ENCODE results near the gene KCNJ8. TPM values are rescaled to one million over a fixed set of nuclear protein-coding genes. Genes with fewer than 3 reads are reported as not detected.

The KCNJ8 gene
- total RNA-seq, 1 experiment from 2014 or later: not detected

DNA sequence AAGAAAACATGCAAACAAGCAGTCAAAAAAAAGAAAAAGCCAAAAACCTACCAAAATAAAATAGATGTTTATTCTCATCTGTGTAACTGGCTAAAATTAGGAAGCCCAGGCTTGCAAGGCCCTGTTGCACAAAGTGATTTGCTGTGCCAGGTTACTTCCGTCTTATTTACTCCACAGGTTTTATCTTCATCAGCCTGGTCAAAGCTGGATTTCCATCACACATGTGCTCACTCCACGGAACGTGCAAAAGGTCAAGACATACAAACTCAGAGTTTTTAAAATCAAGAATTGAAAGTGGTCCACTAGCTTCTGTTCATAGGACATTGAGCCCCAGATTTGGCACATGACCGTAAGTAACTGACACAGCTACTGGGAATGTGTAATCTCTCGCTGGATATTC, 14.8 kb downstream of the KCNJ8 start:
- no peak for DNase-seq (ENCODE audit: low read depth, low spot score)
- no peak for TF ChIP-seq TCF7L2 (IDR thresholded peaks at IDR 0.05; ENCODE audit: low read depth, low read length)
- TF ChIP-seq, protein P1, sequence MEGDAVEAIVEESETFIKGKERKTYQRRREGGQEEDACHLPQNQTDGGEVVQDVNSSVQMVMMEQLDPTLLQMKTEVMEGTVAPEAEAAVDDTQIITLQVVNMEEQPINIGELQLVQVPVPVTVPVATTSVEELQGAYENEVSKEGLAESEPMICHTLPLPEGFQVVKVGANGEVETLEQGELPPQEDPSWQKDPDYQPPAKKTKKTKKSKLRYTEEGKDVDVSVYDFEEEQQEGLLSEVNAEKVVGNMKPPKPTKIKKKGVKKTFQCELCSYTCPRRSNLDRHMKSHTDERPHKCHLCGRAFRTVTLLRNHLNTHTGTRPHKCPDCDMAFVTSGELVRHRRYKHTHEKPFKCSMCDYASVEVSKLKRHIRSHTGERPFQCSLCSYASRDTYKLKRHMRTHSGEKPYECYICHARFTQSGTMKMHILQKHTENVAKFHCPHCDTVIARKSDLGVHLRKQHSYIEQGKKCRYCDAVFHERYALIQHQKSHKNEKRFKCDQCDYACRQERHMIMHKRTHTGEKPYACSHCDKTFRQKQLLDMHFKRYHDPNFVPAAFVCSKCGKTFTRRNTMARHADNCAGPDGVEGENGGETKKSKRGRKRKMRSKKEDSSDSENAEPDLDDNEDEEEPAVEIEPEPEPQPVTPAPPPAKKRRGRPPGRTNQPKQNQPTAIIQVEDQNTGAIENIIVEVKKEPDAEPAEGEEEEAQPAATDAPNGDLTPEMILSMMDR (IDR thresholded peaks at IDR 0.05): no peak
- TF ChIP-seq POLR2AphosphoS5 (IDR thresholded peaks at IDR 0.05; ENCODE audit: low read depth, low read length): no peak
- TF ChIP-seq, protein P2, sequence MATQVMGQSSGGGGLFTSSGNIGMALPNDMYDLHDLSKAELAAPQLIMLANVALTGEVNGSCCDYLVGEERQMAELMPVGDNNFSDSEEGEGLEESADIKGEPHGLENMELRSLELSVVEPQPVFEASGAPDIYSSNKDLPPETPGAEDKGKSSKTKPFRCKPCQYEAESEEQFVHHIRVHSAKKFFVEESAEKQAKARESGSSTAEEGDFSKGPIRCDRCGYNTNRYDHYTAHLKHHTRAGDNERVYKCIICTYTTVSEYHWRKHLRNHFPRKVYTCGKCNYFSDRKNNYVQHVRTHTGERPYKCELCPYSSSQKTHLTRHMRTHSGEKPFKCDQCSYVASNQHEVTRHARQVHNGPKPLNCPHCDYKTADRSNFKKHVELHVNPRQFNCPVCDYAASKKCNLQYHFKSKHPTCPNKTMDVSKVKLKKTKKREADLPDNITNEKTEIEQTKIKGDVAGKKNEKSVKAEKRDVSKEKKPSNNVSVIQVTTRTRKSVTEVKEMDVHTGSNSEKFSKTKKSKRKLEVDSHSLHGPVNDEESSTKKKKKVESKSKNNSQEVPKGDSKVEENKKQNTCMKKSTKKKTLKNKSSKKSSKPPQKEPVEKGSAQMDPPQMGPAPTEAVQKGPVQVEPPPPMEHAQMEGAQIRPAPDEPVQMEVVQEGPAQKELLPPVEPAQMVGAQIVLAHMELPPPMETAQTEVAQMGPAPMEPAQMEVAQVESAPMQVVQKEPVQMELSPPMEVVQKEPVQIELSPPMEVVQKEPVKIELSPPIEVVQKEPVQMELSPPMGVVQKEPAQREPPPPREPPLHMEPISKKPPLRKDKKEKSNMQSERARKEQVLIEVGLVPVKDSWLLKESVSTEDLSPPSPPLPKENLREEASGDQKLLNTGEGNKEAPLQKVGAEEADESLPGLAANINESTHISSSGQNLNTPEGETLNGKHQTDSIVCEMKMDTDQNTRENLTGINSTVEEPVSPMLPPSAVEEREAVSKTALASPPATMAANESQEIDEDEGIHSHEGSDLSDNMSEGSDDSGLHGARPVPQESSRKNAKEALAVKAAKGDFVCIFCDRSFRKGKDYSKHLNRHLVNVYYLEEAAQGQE (IDR thresholded peaks at IDR 0.05; ENCODE audit: insufficient read depth in 1 of 2, low read depth in 2 of 2, low read length in 1 of 2): no peak
- no peak for TF ChIP-seq SIN3A (IDR thresholded peaks at IDR 0.05; ENCODE audit: borderline replicate concordance, insufficient read depth, low read depth, low read length)
- H3K27ac ChIP-seq (ENCODE audit: low read length): no peak overlapping the region
- H3K4me1 ChIP-seq (ENCODE audit: control insufficient read depth, insufficient read depth, low read length): no peaks in the 10 kb centered on the region
- ATAC-seq: no peak
- H3K9me3 ChIP-seq (ENCODE audit: control insufficient read depth, insufficient read depth, low read depth, low read length): no peaks in the 10 kb centered on the region
- POLR2A ChIA-PET: no interaction called here
- H3K36me3 ChIP-seq (ENCODE audit: control insufficient read depth, insufficient read depth, low read length): no peaks in the 10 kb centered on the region
- no peaks in the 10 kb centered on the region; the same call in 1 of the 2 replicates for H3K27me3 ChIP-seq (ENCODE audit: control insufficient read depth, insufficient read depth, low read length)
- in situ Hi-C loops (cut with HindIII; ENCODE audit: low pct_unique_long_range_greater_than_20kb, low sequenced_read_pairs): no loop called here
- H3K4me3 ChIP-seq (ENCODE audit: low read depth in 2 of 2, low read length in 2 of 2): no peak overlapping the region
- CTCF ChIA-PET: no interaction called here
- BruUV-seq (replicated peaks): no TSS peak
- intact Hi-C loops (cut with micrococcal nuclease; ENCODE audit: unreplicated experiment): no loop called here

DNA sequence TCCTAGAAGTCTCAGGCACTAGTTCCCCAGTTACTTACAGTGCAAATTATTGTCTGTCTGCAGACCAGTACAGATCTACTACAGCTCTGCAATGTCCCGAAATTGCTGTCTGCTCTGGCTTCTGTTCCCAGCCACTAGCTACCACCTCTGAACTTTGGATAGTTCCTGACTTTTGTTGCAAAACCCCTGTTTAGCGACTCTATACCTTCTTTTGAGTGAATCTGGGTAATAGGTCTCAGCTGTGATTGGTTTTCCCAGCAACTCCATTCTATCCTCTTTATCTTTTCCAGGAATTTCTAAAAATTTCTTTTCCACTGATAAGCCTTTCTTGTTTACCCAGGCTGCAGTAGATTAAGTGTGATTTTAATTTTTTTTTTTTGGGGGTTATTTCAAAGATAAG, 16.8 kb downstream of the KCNJ8 start:
- in situ Hi-C loops (cut with HindIII; ENCODE audit: low pct_unique_long_range_greater_than_20kb, low sequenced_read_pairs): no loop called here
- Histone ChIP-seq H3K36me3 (ENCODE audit: control insufficient read depth, insufficient read depth, low read length) (no peaks in the 10 kb centered on the region), H3K4me1 (ENCODE audit: control insufficient read depth, insufficient read depth, low read length) (no peaks in the 10 kb centered on the region), H3K27ac (ENCODE audit: low read length) (no peak overlapping the region), H3K4me3 (ENCODE audit: low read depth in 2 of 2, low read length in 2 of 2) (no peak overlapping the region), H3K9me3 (ENCODE audit: control insufficient read depth, insufficient read depth, low read depth, low read length) (no peaks in the 10 kb centered on the region), H3K27me3 (ENCODE audit: control insufficient read depth, insufficient read depth, low read length) (no peaks in the 10 kb centered on the region)
- ATAC-seq: no peak
- TF ChIP-seq, protein P1 (IDR thresholded peaks at IDR 0.05): no peak
- TF ChIP-seq SIN3A (IDR thresholded peaks at IDR 0.05; ENCODE audit: borderline replicate concordance, insufficient read depth, low read depth, low read length): no peak
- TF ChIP-seq, protein P2 (IDR thresholded peaks at IDR 0.05; ENCODE audit: insufficient read depth in 1 of 2, low read depth in 2 of 2, low read length in 1 of 2): no peak
- no peak for TF ChIP-seq TCF7L2 (IDR thresholded peaks at IDR 0.05; ENCODE audit: low read depth, low read length)
- TF ChIP-seq POLR2AphosphoS5 (IDR thresholded peaks at IDR 0.05; ENCODE audit: low read depth, low read length): no peak
- intact Hi-C loops (cut with micrococcal nuclease; ENCODE audit: unreplicated experiment): no loop called here
- ChIA-PET POLR2A (no interaction called here), CTCF (no interaction called here)
- BruUV-seq (replicated peaks): no TSS peak
- DNase-seq (ENCODE audit: low read depth, low spot score): no peak
